ENCODE measurements around the gene KCNJ5. TPM values are rescaled to one million over a fixed set of nuclear protein-coding genes. Genes with fewer than 3 reads are reported as not detected.

Gene KCNJ5
- total RNA-seq, 1 donor from 2014 or later, result 12.9 TPM

DNA sequence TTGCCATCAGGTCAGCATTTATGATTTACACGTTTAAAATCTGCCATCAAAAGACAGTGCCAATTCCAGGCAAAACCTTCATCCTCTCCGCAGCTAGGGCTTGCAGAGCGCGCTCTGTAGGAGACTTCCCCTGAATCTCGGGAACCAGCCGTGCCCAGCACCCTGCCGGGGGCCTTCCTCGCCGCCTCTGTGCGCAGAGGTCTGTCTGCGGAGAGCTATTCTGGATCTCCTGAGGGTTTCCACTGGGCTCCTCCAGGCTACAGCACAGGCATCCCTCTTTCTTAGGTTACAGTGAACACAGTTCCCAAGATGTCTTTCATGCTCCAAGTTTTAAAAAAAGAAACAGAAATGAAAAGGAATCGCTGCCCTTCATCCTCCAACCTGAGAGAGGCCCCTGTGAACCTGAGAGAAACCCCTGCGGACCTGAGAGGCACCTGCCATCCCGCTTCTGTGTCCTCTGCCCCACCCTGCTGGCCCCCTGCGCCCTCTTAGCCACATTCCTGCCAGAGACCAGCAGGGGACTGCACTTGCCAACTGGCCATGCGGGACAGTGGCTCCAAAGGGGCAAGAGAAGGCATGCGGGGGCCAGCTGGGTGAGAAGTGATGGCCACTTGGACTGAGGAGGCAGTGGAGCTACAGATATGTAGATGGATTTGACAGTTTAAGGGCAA lies 35.4 kb downstream of the KCNJ5 start:
- Histone ChIP-seq H3K36me3 (no peaks in the 10 kb centered on the region), H3K27ac (no peak overlapping the region), H3K9me3 (no peaks in the 10 kb centered on the region), H3K4me1 (no peaks in the 10 kb centered on the region), H3K4me3 (no peak overlapping the region), H3K27me3 (ENCODE audit: low read depth) (no peaks in the 10 kb centered on the region)
- ATAC-seq (no peak), DNase-seq (no peak)
- TF ChIP-seq, protein P1, sequence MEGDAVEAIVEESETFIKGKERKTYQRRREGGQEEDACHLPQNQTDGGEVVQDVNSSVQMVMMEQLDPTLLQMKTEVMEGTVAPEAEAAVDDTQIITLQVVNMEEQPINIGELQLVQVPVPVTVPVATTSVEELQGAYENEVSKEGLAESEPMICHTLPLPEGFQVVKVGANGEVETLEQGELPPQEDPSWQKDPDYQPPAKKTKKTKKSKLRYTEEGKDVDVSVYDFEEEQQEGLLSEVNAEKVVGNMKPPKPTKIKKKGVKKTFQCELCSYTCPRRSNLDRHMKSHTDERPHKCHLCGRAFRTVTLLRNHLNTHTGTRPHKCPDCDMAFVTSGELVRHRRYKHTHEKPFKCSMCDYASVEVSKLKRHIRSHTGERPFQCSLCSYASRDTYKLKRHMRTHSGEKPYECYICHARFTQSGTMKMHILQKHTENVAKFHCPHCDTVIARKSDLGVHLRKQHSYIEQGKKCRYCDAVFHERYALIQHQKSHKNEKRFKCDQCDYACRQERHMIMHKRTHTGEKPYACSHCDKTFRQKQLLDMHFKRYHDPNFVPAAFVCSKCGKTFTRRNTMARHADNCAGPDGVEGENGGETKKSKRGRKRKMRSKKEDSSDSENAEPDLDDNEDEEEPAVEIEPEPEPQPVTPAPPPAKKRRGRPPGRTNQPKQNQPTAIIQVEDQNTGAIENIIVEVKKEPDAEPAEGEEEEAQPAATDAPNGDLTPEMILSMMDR (IDR thresholded peaks at IDR 0.05), result no peak
- intact Hi-C loops (cut with DNase I), result no loop called here

DNA sequence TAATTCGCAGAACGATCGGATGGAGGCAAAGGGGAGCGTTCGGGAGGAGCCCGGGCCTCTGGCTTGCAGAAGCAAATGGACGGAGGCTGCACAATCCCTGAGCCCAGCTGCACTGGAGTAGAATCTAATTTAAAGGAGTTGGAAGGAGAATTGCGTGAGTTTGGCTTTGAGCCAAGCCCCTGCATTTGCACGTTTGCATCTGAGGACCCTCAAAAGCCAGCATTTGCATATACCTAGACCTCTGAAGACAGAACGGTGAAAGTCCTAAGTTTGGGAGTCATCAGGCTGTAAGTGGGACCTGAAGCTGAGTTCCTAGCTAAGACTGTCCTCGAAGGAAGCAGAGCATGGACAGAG lies 35.9 kb downstream of the KCNJ5 start:
- intact Hi-C loops (cut with DNase I), result no loop called here
- no peak overlapping the region for H3K4me3 ChIP-seq

DNA sequence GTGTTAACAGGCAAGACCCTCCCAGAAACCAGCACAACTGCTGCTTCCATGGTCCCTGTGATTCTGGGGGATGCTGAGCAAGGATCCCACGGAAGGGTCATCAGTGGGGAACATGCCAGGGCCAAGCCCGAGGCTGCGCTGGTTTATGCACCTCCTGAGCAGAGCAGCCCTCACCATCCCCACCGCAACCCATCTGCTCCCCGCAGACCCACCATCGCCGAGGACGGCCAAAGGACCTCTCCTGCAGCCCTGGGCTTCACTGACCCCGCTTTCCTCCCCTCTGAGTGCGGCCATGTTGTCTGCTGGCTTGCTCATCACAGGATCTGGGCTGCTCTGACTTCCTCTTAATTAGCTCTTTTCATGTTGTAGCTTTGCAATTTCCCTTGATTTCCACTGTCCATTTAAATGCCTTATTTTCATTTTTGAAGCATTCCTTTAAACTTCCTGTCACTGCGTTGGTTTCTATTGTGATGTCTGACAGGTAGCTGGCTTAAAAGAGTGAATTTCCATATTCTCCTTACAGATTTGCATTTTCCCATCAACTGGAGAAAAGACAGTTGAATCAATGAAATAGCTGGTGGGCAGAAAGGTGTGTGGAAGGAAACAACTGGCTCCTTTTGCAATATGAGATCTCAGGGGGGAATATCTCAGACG lies 36.7 kb downstream of the KCNJ5 start:
- DNase-seq (no peak), ATAC-seq (no peak)
- TF ChIP-seq, protein P1 (IDR thresholded peaks at IDR 0.05), result no peak
- Histone ChIP-seq H3K36me3 (no peaks in the 10 kb centered on the region), H3K4me1 (no peaks in the 10 kb centered on the region), H3K9me3 (no peaks in the 10 kb centered on the region), H3K4me3 (no peak overlapping the region), H3K27me3 (ENCODE audit: low read depth) (no peaks in the 10 kb centered on the region), H3K27ac (no peak overlapping the region)
- intact Hi-C loops (cut with DNase I), result no loop called here

More for the DNA sequence above, 35.9 kb downstream of the KCNJ5 start:
- DNase-seq (no peak), ATAC-seq (no peak)
- Histone ChIP-seq H3K9me3 (no peaks in the 10 kb centered on the region), H3K36me3 (no peaks in the 10 kb centered on the region), H3K27ac (no peak overlapping the region), H3K4me1 (no peaks in the 10 kb centered on the region), H3K27me3 (ENCODE audit: low read depth) (no peaks in the 10 kb centered on the region)
- TF ChIP-seq, protein P1 (IDR thresholded peaks at IDR 0.05), result no peak

DNA sequence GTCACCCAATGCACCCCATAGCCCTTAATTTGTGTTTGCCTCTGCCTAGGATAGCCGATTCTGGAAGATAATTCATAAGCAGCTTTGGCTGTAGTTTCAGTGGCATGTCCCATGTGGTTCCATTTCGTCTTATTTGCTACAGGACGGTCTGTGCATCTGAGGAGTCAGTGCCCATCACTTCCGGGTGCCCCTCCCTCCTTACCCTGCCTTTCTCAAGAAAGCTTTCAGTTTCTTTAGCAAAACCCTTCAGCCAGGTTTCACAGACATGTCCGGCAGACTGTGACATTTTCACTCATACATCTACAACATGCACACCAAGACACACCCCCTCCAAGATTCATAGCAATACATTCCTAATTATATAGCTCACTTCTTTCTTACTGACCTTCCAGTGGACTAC lies 37.2 kb downstream of the KCNJ5 start:
- H3K27ac ChIP-seq, result no peak overlapping the region
- H3K36me3 ChIP-seq, result no peaks in the 10 kb centered on the region
- ATAC-seq, result no peak
- TF ChIP-seq, protein P1 (IDR thresholded peaks at IDR 0.05), result no peak
- no peak for DNase-seq
- intact Hi-C loops (cut with DNase I), result no loop called here
- H3K4me1 ChIP-seq, result no peaks in the 10 kb centered on the region
- H3K9me3 ChIP-seq, result no peaks in the 10 kb centered on the region
- no peaks in the 10 kb centered on the region for H3K27me3 ChIP-seq (ENCODE audit: low read depth)
- H3K4me3 ChIP-seq, result no peak overlapping the region

DNA sequence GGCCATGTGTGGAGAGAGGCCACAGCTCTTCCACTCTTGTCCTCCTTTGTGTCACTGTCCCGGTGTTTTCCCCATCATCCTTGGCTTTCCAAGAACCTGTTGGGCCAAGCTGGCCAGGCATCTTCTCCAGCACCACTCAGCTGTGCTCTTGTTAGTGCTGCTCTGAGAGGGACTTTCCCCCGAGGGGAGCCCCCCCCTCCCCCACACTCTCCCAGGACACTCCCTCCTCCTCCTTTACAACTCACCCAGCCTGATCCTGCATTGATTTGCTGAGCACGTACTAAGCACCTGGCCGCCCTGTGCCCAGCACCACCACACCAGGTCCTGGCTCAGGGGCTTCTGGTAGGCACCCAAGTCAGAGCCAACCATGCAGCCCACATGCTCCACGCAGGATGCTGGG lies 38.3 kb downstream of the KCNJ5 start:
- ATAC-seq (no peak), DNase-seq (no peak)
- intact Hi-C loops (cut with DNase I), result no loop called here
- Histone ChIP-seq H3K4me1 (no peaks in the 10 kb centered on the region), H3K36me3 (no peaks in the 10 kb centered on the region), H3K9me3 (no peaks in the 10 kb centered on the region), H3K4me3 (no peak overlapping the region), H3K27me3 (ENCODE audit: low read depth) (no peaks in the 10 kb centered on the region), H3K27ac (no peak overlapping the region)
- TF ChIP-seq, protein P1 (IDR thresholded peaks at IDR 0.05), result no peak
